Small intestine (tissue), 7 donors: ENCODE results near the gene GCAT. TPM values are rescaled to one million over a fixed set of nuclear protein-coding genes. Genes with fewer than 3 reads are reported as not detected.

Experiments used
- DNase-seq, 2 donors: peaks; one replicate each; pipeline versions ENCODE4 v3.0.0 to v3.0.0-alpha.2; 2013
- FAIRE-seq: peaks from 2 replicates; lab custom pipeline; 2012; peaks lifted over from hg19 to GRCh38; lab: Jason Lieb, UNC
- H3K27ac ChIP-seq, 3 donors: one replicate each; pipeline ENCODE4 v1.5.1; 2013; ENCODE audit warnings: low read length in 2 of 3, mild to moderate bottlenecking in 2 of 3, control low read depth in 1 of 3, inconsistent platforms in 1 of 3, low read depth in 1 of 3, moderate library complexity in 1 of 3
- H3K27me3 ChIP-seq, 3 donors: one replicate each; pipeline ENCODE4 v1.6.1; 2013; ENCODE audit warnings: low read length in 3 of 3, inconsistent platforms in 1 of 3; ENCODE audit not compliant: control insufficient read depth in 3 of 3, insufficient read depth in 3 of 3
- H3K36me3 ChIP-seq, 3 donors: one replicate each; pipeline ENCODE4 v1.6.1; 2013; ENCODE audit warnings: low read length in 3 of 3, inconsistent platforms in 1 of 3, low read depth in 1 of 3, mild to moderate bottlenecking in 1 of 3, moderate library complexity in 1 of 3; ENCODE audit not compliant: control insufficient read depth in 3 of 3, insufficient read depth in 2 of 3
- H3K4me1 ChIP-seq, 3 donors: one replicate each; pipeline ENCODE4 v1.6.1; 2013; ENCODE audit warnings: low read length in 2 of 3, inconsistent platforms in 1 of 3, low read depth in 1 of 3, mild to moderate bottlenecking in 1 of 3, moderate library complexity in 1 of 3; ENCODE audit not compliant: control insufficient read depth in 3 of 3, insufficient read depth in 2 of 3
- H3K4me3 ChIP-seq, 3 donors: one replicate each; pipeline ENCODE4 v1.5.1; 2013; ENCODE audit warnings: low read length in 3 of 3, control low read depth in 1 of 3, inconsistent platforms in 1 of 3, low read depth in 1 of 3, mild to moderate bottlenecking in 1 of 3, moderate library complexity in 1 of 3
- H3K9me3 ChIP-seq, 2 donors: one replicate each; pipeline ENCODE4 v1.6.1; 2013; ENCODE audit warnings: low read depth in 1 of 2, low read length in 1 of 2; ENCODE audit not compliant: control insufficient read depth in 2 of 2, insufficient read depth in 1 of 2
- WGBS, 3 donors: extraction: QIAGEN DNeasy Blood & Tissue Kit; methylation state at CpG; one replicate each; pipeline ENCODE4 v1.1.7; 2013; 5-methylcytosine and 5-hydroxymethylcytosine counted together
- polyA plus RNA-seq, 4 donors: library from polyadenylated mRNA; stranded (reverse) in 3 of 4; unstranded in 1 of 4; fragments of 200-250 nt in 3 of 4; fragments of 120-200 nt in 1 of 4; gene quantifications; one replicate each; pipeline versions ENCODE4 v1.2.1 to v1.2.3, GENCODE V29; 2013
- donor health status: healthy with polysubstance abuse.
- donor health status: control.
- donor health status: control.
- donor health status: Bipolar disorder and iron deficiency.
- donor health status: healthy.

GCAT gene
- polyA plus RNA-seq, 4 donors, result 2.9 to 12.3 (median 8.9) TPM

GRCh38 chr22:37806409-37807333, 1.1 kb upstream of the GCAT start:
- DNase-seq (peak; percentile 57 to 65), FAIRE-seq (no peak)
- 1 to 3% (median 2%) methylated on average over 19 of the region's 19 CpGs for WGBS, 3 donors

GRCh38 chr22:37808294-37808657, 542 bp downstream of the GCAT start:
- Histone ChIP-seq H3K27ac (peak overlapping the region in 1 of 3 donors; percentile 46), H3K4me1 (peaks cover 0 to 19% (median 4%) of the 10 kb centered on the region in 3 donors), H3K9me3 (no peaks in the 10 kb centered on the region), H3K36me3 (peaks cover 0 to 12% (median 0%) of the 10 kb centered on the region in 3 donors), H3K27me3 (no peaks in the 10 kb centered on the region), H3K4me3 (peak overlapping the region in 2 of 3 donors; percentile 60 to 64)
- no peak for FAIRE-seq
- WGBS, 3 donors, result 5 to 11% (median 10%) methylated on average over 8 of the region's 8 CpGs
- no peak for DNase-seq

More at GRCh38 chr22:37806409-37807333, 1.1 kb upstream of the GCAT start:
- Histone ChIP-seq H3K27ac (peak overlapping the region; percentile 41 to 92 (median 69)), H3K36me3 (peaks cover 0 to 6% (median 0%) of the 10 kb centered on the region in 3 donors), H3K4me1 (peaks cover 3 to 26% (median 5%) of the 10 kb centered on the region in 3 donors), H3K4me3 (peak overlapping the region; percentile 25 to 87 (median 64)), H3K27me3 (no peaks in the 10 kb centered on the region), H3K9me3 (no peaks in the 10 kb centered on the region)

- FAIRE-seq (no peak), DNase-seq (no peak)
- H3K4me3 ChIP-seq, result no peak overlapping the region
- no peak overlapping the region for H3K27ac ChIP-seq
- peaks cover 0 to 6% (median 0%) of the 10 kb centered on the region in 3 donors for H3K4me1 ChIP-seq
- H3K36me3 ChIP-seq, result peaks cover 0 to 23% (median 0%) of the 10 kb centered on the region in 3 donors
- WGBS, 3 donors, result 89 to 97% (median 94%) methylated on average over 5 of the region's 5 CpGs
- no peaks in the 10 kb centered on the region for H3K27me3 ChIP-seq
- H3K9me3 ChIP-seq, result no peaks in the 10 kb centered on the region
These were observed 2.1 kb downstream of the GCAT start for GRCh38 chr22:37809672-37810333.

GRCh38 chr22:37811867-37812266, 4.1 kb downstream of the GCAT start:
- Histone ChIP-seq H3K36me3 (peaks cover 0 to 44% (median 0%) of the 10 kb centered on the region in 3 donors), H3K27me3 (no peaks in the 10 kb centered on the region), H3K27ac (no peak overlapping the region), H3K4me1 (peaks cover 0 to 6% (median 0%) of the 10 kb centered on the region in 3 donors), H3K9me3 (no peaks in the 10 kb centered on the region), H3K4me3 (no peak overlapping the region)
- 91 to 100% (median 93%) methylated on average over 2 of the region's 2 CpGs for WGBS, 3 donors
- no peak for FAIRE-seq
- no peak for DNase-seq

GRCh38 chr22:37812869-37813678, 5.3 kb downstream of the GCAT start:
- Histone ChIP-seq H3K36me3 (peaks cover 0 to 48% (median 0%) of the 10 kb centered on the region in 3 donors), H3K27ac (no peak overlapping the region), H3K4me3 (no peak overlapping the region), H3K27me3 (peaks cover 0 to 2% (median 0%) of the 10 kb centered on the region in 3 donors), H3K4me1 (peaks cover 0 to 11% (median 1%) of the 10 kb centered on the region in 3 donors), H3K9me3 (no peaks in the 10 kb centered on the region)
- no peak for FAIRE-seq
- no peak for DNase-seq
- WGBS, 3 donors, result 92 to 94% (median 94%) methylated on average over 27 of the region's 27 CpGs

GRCh38 chr22:37815593-37815992, 7.9 kb downstream of the GCAT start:
- Histone ChIP-seq H3K36me3 (peaks cover 0 to 43% (median 0%) of the 10 kb centered on the region in 3 donors), H3K27ac (no peak overlapping the region), H3K27me3 (peaks cover 0 to 27% (median 0%) of the 10 kb centered on the region in 3 donors), H3K4me3 (no peak overlapping the region), H3K9me3 (no peaks in the 10 kb centered on the region), H3K4me1 (peaks cover 0 to 18% (median 5%) of the 10 kb centered on the region in 3 donors)
- WGBS, 3 donors, result 89 to 96% (median 91%) methylated on average over 7 to 12 of the region's 12 CpGs
- DNase-seq (no peak), FAIRE-seq (no peak)

- 93 to 94% (median 94%) methylated on average over 21 to 23 of the region's 23 CpGs for WGBS, 3 donors
- FAIRE-seq, result no peak
- no peak overlapping the region for H3K27ac ChIP-seq
These were observed 8.9 kb downstream of the GCAT start for GRCh38 chr22:37816543-37817180.

More at GRCh38 chr22:37816543-37817180, 8.9 kb downstream of the GCAT start:
- H3K4me1 ChIP-seq, result peaks cover 0 to 18% (median 5%) of the 10 kb centered on the region in 3 donors
- H3K9me3 ChIP-seq, result no peaks in the 10 kb centered on the region
- peaks cover 0 to 30% (median 0%) of the 10 kb centered on the region in 3 donors for H3K27me3 ChIP-seq
- DNase-seq, result no peak
- peaks cover 0 to 43% (median 0%) of the 10 kb centered on the region in 3 donors for H3K36me3 ChIP-seq
- no peak overlapping the region for H3K4me3 ChIP-seq
